Gastrocnemius medialis (tissue), 4 donors: ENCODE data around the gene TNRC18. TPM values are rescaled to one million over a fixed set of nuclear protein-coding genes. Genes with fewer than 3 reads are reported as not detected.

ENCODE experiments used
- ATAC-seq, 2 donors: fragments of 150-250 bp; one replicate each; pipeline ENCODE4 v1.9.1; 2016
- DNase-seq, 2 donors: peaks; one replicate each; pipeline ENCODE4 v3.0.0-alpha.2; 2019
- H3K27ac ChIP-seq, 4 donors: fragments of 200-600 bp; sonication (generic); 1 replicate in 1 of 4; 2 replicates in 3 of 4; pipeline ENCODE4 v1.5.1; 2016 to 2018; ENCODE audit warnings: mild to moderate bottlenecking in 2 of 4, moderate library complexity in 1 of 4
- H3K27me3 ChIP-seq, 3 donors: fragments of 200-600 bp; sonication (generic) in 2 of 3; 1 replicate in 1 of 3; 2 replicates in 2 of 3; pipeline versions ENCODE4 v1.5.1 to v1.6.0; 2016 to 2019; ENCODE audit warnings: mild to moderate bottlenecking in 1 of 3, moderate library complexity in 1 of 3
- H3K36me3 ChIP-seq, 2 donors: fragments of 200-600 bp; sonication (generic) in 1 of 2; one replicate each; pipeline ENCODE4 v1.5.1; 2017 to 2018
- H3K4me1 ChIP-seq, 2 donors: fragments of 200-600 bp; sonication (generic) in 1 of 2; one replicate each; pipeline ENCODE4 v1.5.1; 2016 to 2017; ENCODE audit warnings: mild to moderate bottlenecking in 2 of 2
- H3K4me3 ChIP-seq, 4 donors: fragments of 200-600 bp; sonication (generic) in 3 of 4; 1 replicate in 1 of 4; 2 replicates in 3 of 4; pipeline ENCODE4 v1.5.1; 2016 to 2019; ENCODE audit warnings: mild to moderate bottlenecking in 2 of 4
- H3K9me3 ChIP-seq, 3 donors: fragments of 200-600 bp; sonication (generic) in 2 of 3; 1 replicate in 1 of 3; 2 replicates in 2 of 3; pipeline ENCODE4 v1.5.1; 2016 to 2019
- CTCF ChIP-seq, 5 experiments: fragments of 450-650 bp in 3 of 5; fragments of 200-600 bp in 2 of 5; sonication (generic) in 2 of 5; IDR thresholded peaks in 4 of 5; conservative IDR thresholded peaks in 1 of 5; 1 replicate in 4 of 5; 2 replicates in 1 of 5; pipeline ENCODE4 v1.5.1; 2016 to 2019; ENCODE audit warnings: antibody characterized with exemption in 5 of 5, mild to moderate bottlenecking in 3 of 5, moderate library complexity in 3 of 5
- POLR2A ChIP-seq, 2 donors: fragments of 450-650 bp; IDR thresholded peaks; one replicate each; pipeline ENCODE4 v1.6.1; 2017; ENCODE audit warnings: antibody characterized with exemption in 2 of 2, mild to moderate bottlenecking in 2 of 2, moderate library complexity in 2 of 2
- in situ Hi-C, 4 donors: fragments of 200-750 bp; cut with MboI; loops; one replicate each; pipeline versions ENCODE4 v1.15.0 to v1.8.0; 2017; ENCODE audit warnings: low sequenced_read_pairs in 4 of 4
- intact Hi-C: fragments of 100-400 bp; cut with DNase I; formaldehyde crosslinking; loops from one replicate; pipeline ENCODE4 v1.15.1; 2023; ENCODE audit warnings: low total_unique reads
- total RNA-seq, 4 donors: library from RNA; depleted of rRNA; stranded (reverse); fragments of >200 nt; gene quantifications; one replicate each; pipeline versions ENCODE4 v1.1.0 to v1.2.3, GENCODE V29; 2016

The TNRC18 gene
- total RNA-seq, 4 donors from 2014 or later = 8.7 to 31.2 (median 20.5) TPM

- Histone ChIP-seq H3K4me1 (peaks cover 0 to 19% of the 10 kb centered on the region in 2 donors), H3K27ac (peak overlapping the region; percentile 94 to 100 (median 100)), H3K4me3 (peak overlapping the region; percentile 76 to 97 (median 92)), H3K9me3 (no peaks in the 10 kb centered on the region), H3K27me3 (no peaks in the 10 kb centered on the region), H3K36me3 (no peaks in the 10 kb centered on the region)
- in situ Hi-C loops (no loop called here), intact Hi-C loops (no loop called here)
- TF ChIP-seq CTCF (IDR thresholded peaks at IDR 0.05 in 4 of 5, conservative IDR thresholded peaks at IDR 0.05 in 1 of 5) (no peak), POLR2A (IDR thresholded peaks at IDR 0.05) (no peak)
- DNase-seq (peak in 1 of 2 donors; percentile 26), ATAC-seq (no peak)
These were observed 2.5 kb downstream of the TNRC18 start for GRCh38 chr7:5420881-5421713.

DNA sequence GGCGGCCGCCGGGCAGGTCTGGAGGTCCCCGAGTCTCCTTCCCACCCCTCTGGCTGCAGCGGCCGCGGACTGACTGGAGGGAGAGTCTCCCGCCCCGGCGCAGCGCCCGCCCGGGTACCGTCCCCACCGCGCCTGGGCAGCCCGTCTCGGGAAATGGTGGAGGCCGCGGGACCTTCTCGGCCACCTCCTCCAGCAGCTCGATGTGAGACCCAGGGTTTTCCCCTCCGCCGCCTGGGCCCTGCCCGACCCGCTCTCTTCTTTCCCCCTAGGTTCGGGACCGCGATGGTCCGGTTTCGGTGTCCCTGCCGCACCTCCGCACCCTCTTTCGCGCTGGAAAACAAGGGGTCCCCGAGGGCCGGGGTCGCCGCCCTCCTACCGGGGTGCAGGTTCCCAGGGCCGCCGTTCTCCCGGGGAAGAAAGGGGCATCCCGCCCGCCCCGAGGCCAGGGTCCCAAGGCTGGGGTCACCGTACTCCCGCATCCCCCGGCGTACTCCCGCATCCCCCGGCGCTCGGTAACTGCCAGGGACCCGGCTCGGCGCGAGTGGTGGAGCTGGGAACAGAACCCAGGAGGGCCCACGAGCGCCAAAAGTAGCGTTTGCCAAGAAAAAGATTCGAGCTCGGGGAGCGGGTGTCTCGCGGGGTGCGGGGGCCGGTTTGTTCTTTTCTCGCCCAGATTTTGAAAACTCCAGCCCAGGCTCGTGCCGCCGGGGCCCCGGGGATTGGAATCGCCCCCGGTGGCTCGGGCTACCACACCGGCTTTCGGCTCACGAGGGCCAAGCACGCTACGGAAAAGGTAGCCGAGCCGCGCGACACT, 3.4 kb downstream of the TNRC18 start:
- Histone ChIP-seq H3K27me3 (no peaks in the 10 kb centered on the region), H3K27ac (peak overlapping the region; percentile 94 to 100 (median 100)), H3K4me1 (peaks cover 0 to 19% of the 10 kb centered on the region in 2 donors), H3K4me3 (peak overlapping the region; percentile 76 to 97 (median 92)), H3K36me3 (no peaks in the 10 kb centered on the region), H3K9me3 (no peaks in the 10 kb centered on the region)
- no peak for ATAC-seq
- intact Hi-C loops = no loop called here
- DNase-seq = peak in 1 of 2 donors; percentile 37
- in situ Hi-C loops = no loop called here
- TF ChIP-seq POLR2A (IDR thresholded peaks at IDR 0.05) = no peak
- TF ChIP-seq CTCF (IDR thresholded peaks at IDR 0.05 in 4 of 5, conservative IDR thresholded peaks at IDR 0.05 in 1 of 5) = no peak

- Histone ChIP-seq H3K9me3 (no peaks in the 10 kb centered on the region), H3K4me3 (peak overlapping the region; percentile 76 to 97 (median 92)), H3K4me1 (peaks cover 0 to 19% of the 10 kb centered on the region in 2 donors), H3K36me3 (no peaks in the 10 kb centered on the region), H3K27ac (peak overlapping the region; percentile 94 to 100 (median 100)), H3K27me3 (no peaks in the 10 kb centered on the region)
- in situ Hi-C loops = no loop called here
- intact Hi-C loops = no loop called here
- TF ChIP-seq CTCF (IDR thresholded peaks at IDR 0.05 in 4 of 5, conservative IDR thresholded peaks at IDR 0.05 in 1 of 5) = no peak
- TF ChIP-seq POLR2A (IDR thresholded peaks at IDR 0.05) = no peak
- ATAC-seq (no peak), DNase-seq (peak in 1 of 2 donors; percentile 26)
These were observed 4.0 kb downstream of the TNRC18 start for GRCh38 chr7:5419539-5420066.

GRCh38 chr7:5418285-5418582, 5.4 kb downstream of the TNRC18 start:
- in situ Hi-C loops = no loop called here
- H3K27ac ChIP-seq = peak overlapping the region; percentile 94 to 100 (median 100)
- intact Hi-C loops = no loop called here
- peak overlapping the region in 3 of 4 donors; percentile 76 to 97 (median 91) for H3K4me3 ChIP-seq
- ATAC-seq = no peak
- H3K27me3 ChIP-seq = no peaks in the 10 kb centered on the region
- no peak for DNase-seq
- H3K9me3 ChIP-seq = no peaks in the 10 kb centered on the region
- no peaks in the 10 kb centered on the region for H3K36me3 ChIP-seq
- peaks cover 0 to 19% of the 10 kb centered on the region in 2 donors for H3K4me1 ChIP-seq
- TF ChIP-seq CTCF (IDR thresholded peaks at IDR 0.05 in 4 of 5, conservative IDR thresholded peaks at IDR 0.05 in 1 of 5) (no peak), POLR2A (IDR thresholded peaks at IDR 0.05) (no peak)
